Aorta (tissue), 5 donors: Measurements from ENCODE around the gene FANCC. TPM values are rescaled to one million over a fixed set of nuclear protein-coding genes. Genes with fewer than 3 reads are reported as not detected.

Experiments
- ATAC-seq: fragments of 200-7000 bp; cut with Tn5 transposase; one replicate; pipeline ENCODE4 v1.9.1; 2022; ENCODE audit warnings: moderate library complexity; ENCODE audit not compliant: low FRiP score
- DNase-seq, 2 donors: peaks; one replicate each; pipeline ENCODE4 v3.0.0-alpha.2; 2020
- H3K27ac ChIP-seq, 2 donors: one replicate each; pipeline ENCODE4 v1.5.1; 2013; ENCODE audit warnings: low read length in 2 of 2, mild to moderate bottlenecking in 2 of 2, moderate library complexity in 2 of 2, control low read depth in 1 of 2, inconsistent platforms in 1 of 2, low read depth in 1 of 2
- H3K27me3 ChIP-seq, 2 donors: one replicate each; pipeline ENCODE4 v1.6.1; 2013; ENCODE audit warnings: control low read depth in 1 of 2, low read length in 1 of 2, mild to moderate bottlenecking in 1 of 2, moderate library complexity in 1 of 2; ENCODE audit not compliant: insufficient read depth in 2 of 2, control insufficient read depth in 1 of 2
- H3K36me3 ChIP-seq, 2 donors: one replicate each; pipeline ENCODE4 v1.6.1; 2013; ENCODE audit warnings: control low read depth in 1 of 2, low read length in 1 of 2, mild to moderate bottlenecking in 1 of 2; ENCODE audit not compliant: insufficient read depth in 2 of 2, control insufficient read depth in 1 of 2
- H3K4me1 ChIP-seq, 2 donors: one replicate each; pipeline ENCODE4 v1.6.1; 2013; ENCODE audit warnings: low read length in 2 of 2, control low read depth in 1 of 2, mild to moderate bottlenecking in 1 of 2, moderate library complexity in 1 of 2; ENCODE audit not compliant: insufficient read depth in 2 of 2, control insufficient read depth in 1 of 2
- H3K4me3 ChIP-seq, 2 donors: one replicate each; pipeline ENCODE4 v1.5.1; 2013; ENCODE audit warnings: low read length in 2 of 2, control low read depth in 1 of 2, mild to moderate bottlenecking in 1 of 2
- H3K9me3 ChIP-seq: one replicate; pipeline ENCODE4 v1.6.1; 2013; ENCODE audit warnings: mild to moderate bottlenecking, low read length; ENCODE audit not compliant: control insufficient read depth
- WGBS, 2 donors: extraction: QIAGEN DNeasy Blood & Tissue Kit; methylation state at CpG; one replicate each; pipeline ENCODE4 v1.1.7; 2013; 5-methylcytosine and 5-hydroxymethylcytosine counted together
- intact Hi-C, 2 donors: fragments of 100-400 bp; cut with DNase I; formaldehyde crosslinking; loops; one replicate each; pipeline versions ENCODE4 v1.14.2 to v1.15.0; 2022
- polyA plus RNA-seq, 2 donors: library from polyadenylated mRNA; stranded (reverse); fragments of 200-250 nt; gene quantifications; one replicate each; pipeline ENCODE4 v1.2.3, GENCODE V29; 2013
- total RNA-seq, 2 donors: library from RNA; stranded (reverse); fragmentation: NEBNext Ultra II Directional; extraction: Animal tissue kit (Norgen Biotek cat#: 25700); gene quantifications; one replicate each; pipeline ENCODE4 v1.2.1, GENCODE V29; 2021
- donor health status: healthy with polysubstance abuse.
- donor health status: Bipolar disorder and iron deficiency.
- donor health status: DM: no; HTN: no; CAD: no.
- donor health status: DM: no; HTN: no; CAD: no.
- donor health status: DM: yes; HTN: yes; CAD: no.

The FANCC gene
- total and polyA plus RNA-seq, 4 donors, result 1.5 to 10.9 (median 5.8) TPM

GRCh38 chr9:95139126-95139525, 178.4 kb downstream of the FANCC start:
- Histone ChIP-seq H3K4me1 (no peaks in the 10 kb centered on the region), H3K36me3 (no peaks in the 10 kb centered on the region), H3K27me3 (no peaks in the 10 kb centered on the region), H3K4me3 (no peak overlapping the region), H3K9me3 (no peaks in the 10 kb centered on the region), H3K27ac (no peak overlapping the region)
- 88 to 90% methylated on average over 10 of the region's 10 CpGs for WGBS, 2 donors
- intact Hi-C loops, result no loop called here
- no peak for DNase-seq
- ATAC-seq, result no peak

DNA sequence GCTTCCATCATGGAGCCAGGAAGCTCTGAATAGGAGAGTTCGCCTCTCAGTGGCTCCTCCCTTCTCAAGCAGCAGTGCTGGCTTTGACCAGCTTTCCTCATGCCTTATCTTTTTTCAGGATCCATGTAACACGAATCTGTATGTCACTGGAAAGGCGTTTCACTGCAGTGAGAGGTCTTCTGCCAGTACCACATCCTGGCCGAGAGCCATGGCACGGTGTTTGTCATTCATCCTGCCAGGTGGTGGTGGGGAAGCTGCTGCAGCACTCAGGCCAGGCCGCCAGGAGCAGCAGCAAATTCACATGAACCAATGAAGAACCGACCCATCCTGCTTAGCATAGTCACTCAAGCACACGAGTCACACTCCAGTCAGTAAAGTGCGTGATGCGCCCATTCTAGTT, 179.0 kb downstream of the FANCC start:
- DNase-seq, result no peak
- H3K36me3 ChIP-seq, result no peaks in the 10 kb centered on the region
- no peak overlapping the region for H3K27ac ChIP-seq
- intact Hi-C loops, result no loop called here
- H3K9me3 ChIP-seq, result no peaks in the 10 kb centered on the region
- H3K27me3 ChIP-seq, result no peaks in the 10 kb centered on the region
- H3K4me1 ChIP-seq, result no peaks in the 10 kb centered on the region
- no peak for ATAC-seq
- H3K4me3 ChIP-seq, result no peak overlapping the region
- WGBS, 2 donors, result 73 to 84% methylated on average over 10 of the region's 10 CpGs

GRCh38 chr9:95137587-95138145, 179.8 kb downstream of the FANCC start:
- no peak for ATAC-seq
- H3K27ac ChIP-seq, result no peak overlapping the region
- no peaks in the 10 kb centered on the region for H3K4me1 ChIP-seq
- no peak for DNase-seq
- no peak overlapping the region for H3K4me3 ChIP-seq
- no peaks in the 10 kb centered on the region for H3K36me3 ChIP-seq
- H3K9me3 ChIP-seq, result no peaks in the 10 kb centered on the region
- WGBS, 2 donors, result 90% methylated on average over 14 of the region's 14 CpGs
- no peaks in the 10 kb centered on the region for H3K27me3 ChIP-seq
- intact Hi-C loops, result no loop called here

DNA sequence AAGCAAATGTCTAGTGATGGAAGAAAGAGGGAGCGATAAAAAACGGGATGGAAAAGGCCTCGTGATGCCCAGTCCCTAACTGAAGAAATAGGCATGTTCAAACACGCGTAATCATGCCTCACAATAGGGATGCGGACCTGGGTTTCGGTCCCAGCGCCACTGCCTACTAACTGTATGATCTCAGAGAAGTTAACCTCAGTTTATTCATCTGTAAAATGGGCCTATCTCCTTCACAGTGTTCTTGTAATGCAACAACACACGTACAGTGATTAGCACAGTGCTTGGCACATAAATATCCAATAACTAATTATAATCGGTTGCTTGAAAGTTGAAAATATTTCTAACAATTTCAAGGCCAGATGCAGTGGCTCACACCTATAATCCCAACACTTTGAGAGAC, 181.8 kb downstream of the FANCC start:
- H3K4me3 ChIP-seq, result no peak overlapping the region
- intact Hi-C loops, result no loop called here
- whole genome bisulfite sequencing, 2 donors, result 97 to 98% methylated on average over 10 of the region's 10 CpGs

GRCh38 chr9:95134457-95134881, 183.0 kb downstream of the FANCC start:
- ATAC-seq (no peak), DNase-seq (no peak)
- no peaks in the 10 kb centered on the region for H3K36me3 ChIP-seq
- H3K4me1 ChIP-seq, result no peaks in the 10 kb centered on the region
- no peak overlapping the region for H3K27ac ChIP-seq
- 86% methylated on average over 9 of the region's 9 CpGs for WGBS, 2 donors
- no peaks in the 10 kb centered on the region for H3K9me3 ChIP-seq
- no peak overlapping the region for H3K4me3 ChIP-seq
- intact Hi-C loops, result loop anchor here in 1 of 2 donors (5.0 kb wide), 1 partner anchor 452 kb away; no protein-coding TSS in a partner anchor
- no peaks in the 10 kb centered on the region for H3K27me3 ChIP-seq

More for the DNA sequence above, 181.8 kb downstream of the FANCC start:
- H3K9me3 ChIP-seq, result no peaks in the 10 kb centered on the region
- DNase-seq (no peak), ATAC-seq (no peak)
- H3K27ac ChIP-seq, result no peak overlapping the region
- no peaks in the 10 kb centered on the region for H3K27me3 ChIP-seq
- no peaks in the 10 kb centered on the region for H3K36me3 ChIP-seq
- no peaks in the 10 kb centered on the region for H3K4me1 ChIP-seq

GRCh38 chr9:95133325-95133705, 184.2 kb downstream of the FANCC start:
- Histone ChIP-seq H3K36me3 (no peaks in the 10 kb centered on the region), H3K4me3 (no peak overlapping the region), H3K27me3 (no peaks in the 10 kb centered on the region), H3K27ac (no peak overlapping the region), H3K4me1 (no peaks in the 10 kb centered on the region), H3K9me3 (no peaks in the 10 kb centered on the region)
- 86% methylated on average over 4 of the region's 4 CpGs for WGBS, 2 donors
- no peak for ATAC-seq
- DNase-seq, result no peak
- intact Hi-C loops, result loop anchor here in 1 of 2 donors (5.0 kb wide), 1 partner anchor 451 kb away; no protein-coding TSS in a partner anchor

DNA sequence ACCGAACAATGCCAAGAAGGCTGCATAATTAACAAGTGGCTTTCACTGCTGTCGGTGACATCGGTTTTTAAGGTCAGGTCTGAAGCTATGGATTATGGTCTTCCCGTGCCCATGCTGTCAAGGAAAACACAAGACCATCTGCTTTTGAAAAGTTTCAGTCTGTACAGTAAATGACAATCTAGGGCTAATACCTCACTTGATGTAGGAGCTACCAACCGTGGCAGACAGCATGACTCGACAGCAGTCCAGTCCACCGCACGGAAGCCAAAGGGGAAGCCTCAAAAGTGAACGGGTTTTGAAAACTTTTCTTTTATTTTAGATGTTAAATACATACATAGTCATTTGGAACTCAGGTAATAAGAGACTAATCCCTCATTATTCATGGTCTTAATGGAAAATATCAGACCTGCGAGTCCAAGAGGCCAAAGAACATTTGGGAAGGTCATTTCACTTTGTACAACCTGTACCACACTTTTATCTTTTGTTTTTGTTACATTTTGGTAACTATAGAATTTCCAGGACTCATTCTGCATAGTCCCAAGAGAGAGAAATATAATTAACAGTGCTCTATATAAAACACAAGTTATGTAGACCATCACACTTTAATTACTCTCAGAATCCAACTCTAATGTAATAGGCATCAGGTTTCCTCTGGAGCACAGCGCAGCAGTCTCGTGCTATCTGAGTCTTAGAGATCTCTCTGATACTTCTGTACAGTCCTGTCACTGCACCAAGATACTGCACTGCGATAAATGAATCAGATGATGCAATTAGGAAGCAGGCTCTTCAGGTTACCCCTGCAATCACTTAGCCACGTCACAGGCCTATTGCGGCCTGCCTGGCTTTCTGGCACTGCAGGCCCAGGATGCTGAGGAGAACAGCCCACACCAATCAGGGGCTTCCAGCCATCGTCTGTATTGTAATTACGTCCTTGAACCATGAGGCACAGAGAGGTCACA, 184.9 kb downstream of the FANCC start:
- Histone ChIP-seq H3K4me3 (no peak overlapping the region), H3K27ac (no peak overlapping the region), H3K9me3 (no peaks in the 10 kb centered on the region), H3K4me1 (no peaks in the 10 kb centered on the region), H3K27me3 (no peaks in the 10 kb centered on the region), H3K36me3 (no peaks in the 10 kb centered on the region)
- intact Hi-C loops, result loop anchor here in 1 of 2 donors (5.0 kb wide), 1 partner anchor 450 kb away; no protein-coding TSS in a partner anchor
- DNase-seq (no peak), ATAC-seq (no peak)
- WGBS, 2 donors, result 80 to 83% methylated on average over 17 of the region's 17 CpGs

- Histone ChIP-seq H3K36me3 (no peaks in the 10 kb centered on the region), H3K4me3 (no peak overlapping the region), H3K9me3 (no peaks in the 10 kb centered on the region), H3K27me3 (no peaks in the 10 kb centered on the region), H3K4me1 (peaks cover 0 to 6% of the 10 kb centered on the region in 2 donors), H3K27ac (no peak overlapping the region)
- intact Hi-C loops, result loop anchor here in 1 of 2 donors (5.0 kb wide), 1 partner anchor 449 kb away; no protein-coding TSS in a partner anchor
- 16 to 18% methylated on average over 7 of the region's 7 CpGs for WGBS, 2 donors
- ATAC-seq (peak; percentile 68), DNase-seq (peak in 1 of 2 donors; percentile 68)
Measured at GRCh38 chr9:95131023-95131943, 186.2 kb downstream of the FANCC start.
